Gastroesophageal sphincter (tissue), 3 donors: ENCODE data around the gene FBP1.

ENCODE experiments used
- POLR2A ChIP-seq, 2 donors: fragments of 450-650 bp; IDR thresholded peaks; one replicate each; pipeline ENCODE4 v1.6.1; 2017; ENCODE audit warnings: antibody characterized with exemption in 2 of 2, mild to moderate bottlenecking in 2 of 2, moderate library complexity in 1 of 2
- TF ChIP-seq, protein P1 (sequence below), 4 experiments: fragments of 200-600 bp in 2 of 4; fragments of 450-650 bp in 2 of 4; sonication (generic) in 1 of 4; IDR thresholded peaks; one replicate each; pipeline ENCODE4 v1.5.1; 2017 to 2019; ENCODE audit warnings: antibody characterized with exemption in 4 of 4, mild to moderate bottlenecking in 2 of 4, moderate library complexity in 2 of 4

DNA sequence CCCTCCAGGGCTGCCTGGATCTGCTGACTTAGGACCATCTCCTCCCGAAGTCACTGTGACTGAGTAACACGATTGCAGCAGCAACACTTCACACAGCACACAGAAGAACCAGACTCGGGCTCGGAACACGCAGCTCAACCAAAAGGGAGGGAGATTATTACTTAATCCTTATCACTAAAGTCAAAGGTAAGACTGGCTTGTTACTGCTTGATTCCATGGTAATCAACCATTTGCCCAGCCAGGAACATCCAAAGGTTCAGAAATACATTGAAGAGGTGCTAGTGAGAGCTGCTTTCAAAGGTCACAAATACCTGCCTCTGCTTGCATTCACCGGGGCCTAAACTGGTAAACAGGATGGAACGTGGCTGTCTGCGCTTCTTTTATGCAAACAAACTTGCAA is 7.7 kb downstream of the FBP1 start:
- TF ChIP-seq, protein P1, sequence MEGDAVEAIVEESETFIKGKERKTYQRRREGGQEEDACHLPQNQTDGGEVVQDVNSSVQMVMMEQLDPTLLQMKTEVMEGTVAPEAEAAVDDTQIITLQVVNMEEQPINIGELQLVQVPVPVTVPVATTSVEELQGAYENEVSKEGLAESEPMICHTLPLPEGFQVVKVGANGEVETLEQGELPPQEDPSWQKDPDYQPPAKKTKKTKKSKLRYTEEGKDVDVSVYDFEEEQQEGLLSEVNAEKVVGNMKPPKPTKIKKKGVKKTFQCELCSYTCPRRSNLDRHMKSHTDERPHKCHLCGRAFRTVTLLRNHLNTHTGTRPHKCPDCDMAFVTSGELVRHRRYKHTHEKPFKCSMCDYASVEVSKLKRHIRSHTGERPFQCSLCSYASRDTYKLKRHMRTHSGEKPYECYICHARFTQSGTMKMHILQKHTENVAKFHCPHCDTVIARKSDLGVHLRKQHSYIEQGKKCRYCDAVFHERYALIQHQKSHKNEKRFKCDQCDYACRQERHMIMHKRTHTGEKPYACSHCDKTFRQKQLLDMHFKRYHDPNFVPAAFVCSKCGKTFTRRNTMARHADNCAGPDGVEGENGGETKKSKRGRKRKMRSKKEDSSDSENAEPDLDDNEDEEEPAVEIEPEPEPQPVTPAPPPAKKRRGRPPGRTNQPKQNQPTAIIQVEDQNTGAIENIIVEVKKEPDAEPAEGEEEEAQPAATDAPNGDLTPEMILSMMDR (IDR thresholded peaks at IDR 0.05), result no peak
- no peak for TF ChIP-seq POLR2A (IDR thresholded peaks at IDR 0.05)
